HepG2 (cell line): Measurements from ENCODE around the gene LTK. TPM values are rescaled to one million over a fixed set of nuclear protein-coding genes. Genes with fewer than 3 reads are reported as not detected.

Source experiments
- IRF9 ChIP-seq: sonication (generic); formaldehyde crosslinking; IDR thresholded peaks from 2 replicates; pipeline ENCODE4 v1.8.0; 2022; ENCODE audit warnings: missing genetic modification reagents, mild to moderate bottlenecking, borderline replicate concordance
- RAD21 ChIP-seq: fragments of 450-650 bp; formaldehyde crosslinking; IDR thresholded peaks from 2 replicates; pipeline ENCODE4 v1.5.0; 2020; ENCODE audit warnings: mild to moderate bottlenecking
- REL ChIP-seq: sonication (generic); formaldehyde crosslinking; conservative IDR thresholded peaks from 2 replicates; pipeline ENCODE4 v1.8.0; 2022; ENCODE audit warnings: mild to moderate bottlenecking, missing genetic modification reagents, moderate library complexity
- RFX1 ChIP-seq: fragments of 450-650 bp; IDR thresholded peaks from 2 replicates; pipeline ENCODE4 v1.6.1; 2017
- ZHX2 ChIP-seq, 2 experiments: sonication (generic) in 1 of 2; formaldehyde crosslinking in 1 of 2; IDR thresholded peaks; 2 replicates each; pipeline versions ENCODE4 v1.6.1 to v1.9.0; 2014 to 2022; ENCODE audit warnings: antibody characterized with exemption in 1 of 2, borderline replicate concordance in 1 of 2, inconsistent platforms in 1 of 2, low read depth in 1 of 2, missing genetic modification reagents in 1 of 2
- ZNF317 ChIP-seq: sonication (generic); formaldehyde crosslinking; IDR thresholded peaks from 2 replicates; pipeline ENCODE4 v1.5.0; 2020; ENCODE audit warnings: mild to moderate bottlenecking, missing genetic modification reagents
- ZNF431 ChIP-seq: sonication (generic); formaldehyde crosslinking; IDR thresholded peaks from 2 replicates; pipeline ENCODE4 v1.9.0; 2022; ENCODE audit warnings: missing genetic modification reagents, low read depth, mild to moderate bottlenecking, borderline replicate concordance
- ZNF607 ChIP-seq: sonication (generic); formaldehyde crosslinking; IDR thresholded peaks from 2 replicates; pipeline ENCODE4 v1.5.1; 2020; ENCODE audit warnings: missing genetic modification reagents, mild to moderate bottlenecking, borderline replicate concordance
- ZNF75D ChIP-seq: sonication (generic); formaldehyde crosslinking; IDR thresholded peaks from 2 replicates; pipeline ENCODE4 v1.8.1; 2023; ENCODE audit warnings: missing genetic modification reagents, mild to moderate bottlenecking, borderline replicate concordance
- polyA plus RNA-seq, 8 experiments: library from polyadenylated mRNA; depleted of rRNA in 3 of 8; stranded (reverse) in 7 of 8; unstranded in 1 of 8; fragments of >200 nt; fragmentation: Illumina TruSeq in 4 of 8; extraction: Trizol in 4 of 8; gene quantifications; 2 replicates each; pipeline versions ENCODE4 v1.2.1 to v1.2.3, GENCODE V29; 2011 to 2016; ENCODE audit warnings: low read depth in 4 of 8, missing spikeins in 1 of 8, mixed read lengths in 1 of 8; ENCODE audit not compliant: insufficient read depth in 1 of 8
- total RNA-seq, 5 experiments: library from RNA; depleted of rRNA; stranded (reverse); fragments of >200 nt; fragmentation: Illumina TruSeq; extraction: Trizol; gene quantifications; 2 replicates each; pipeline ENCODE4 v1.2.3, GENCODE V29; 2016; ENCODE audit warnings: low read depth in 1 of 5
- TF ChIP-seq, protein P1 (sequence below): sonication (generic); formaldehyde crosslinking; IDR thresholded peaks from 2 replicates; pipeline ENCODE4 v1.4.0; 2020; ENCODE audit warnings: missing genetic modification reagents
- TF ChIP-seq, protein P2 (sequence below): sonication (generic); formaldehyde crosslinking; IDR thresholded peaks from 2 replicates; pipeline ENCODE4 v1.5.0; 2020; ENCODE audit warnings: mild to moderate bottlenecking, missing genetic modification reagents
- TF ChIP-seq, protein P3 (sequence below): sonication (generic); formaldehyde crosslinking; IDR thresholded peaks from 2 replicates; pipeline ENCODE4 v1.4.0; 2020; ENCODE audit warnings: low read depth, mild to moderate bottlenecking, missing genetic modification reagents

The LTK gene
- total and polyA plus RNA-seq, 2 of the 13 experiments (the other 11 are each of a cell fraction or from before 2014, with no cell fraction given), result 0.01 TPM; not detected in 1

DNA sequence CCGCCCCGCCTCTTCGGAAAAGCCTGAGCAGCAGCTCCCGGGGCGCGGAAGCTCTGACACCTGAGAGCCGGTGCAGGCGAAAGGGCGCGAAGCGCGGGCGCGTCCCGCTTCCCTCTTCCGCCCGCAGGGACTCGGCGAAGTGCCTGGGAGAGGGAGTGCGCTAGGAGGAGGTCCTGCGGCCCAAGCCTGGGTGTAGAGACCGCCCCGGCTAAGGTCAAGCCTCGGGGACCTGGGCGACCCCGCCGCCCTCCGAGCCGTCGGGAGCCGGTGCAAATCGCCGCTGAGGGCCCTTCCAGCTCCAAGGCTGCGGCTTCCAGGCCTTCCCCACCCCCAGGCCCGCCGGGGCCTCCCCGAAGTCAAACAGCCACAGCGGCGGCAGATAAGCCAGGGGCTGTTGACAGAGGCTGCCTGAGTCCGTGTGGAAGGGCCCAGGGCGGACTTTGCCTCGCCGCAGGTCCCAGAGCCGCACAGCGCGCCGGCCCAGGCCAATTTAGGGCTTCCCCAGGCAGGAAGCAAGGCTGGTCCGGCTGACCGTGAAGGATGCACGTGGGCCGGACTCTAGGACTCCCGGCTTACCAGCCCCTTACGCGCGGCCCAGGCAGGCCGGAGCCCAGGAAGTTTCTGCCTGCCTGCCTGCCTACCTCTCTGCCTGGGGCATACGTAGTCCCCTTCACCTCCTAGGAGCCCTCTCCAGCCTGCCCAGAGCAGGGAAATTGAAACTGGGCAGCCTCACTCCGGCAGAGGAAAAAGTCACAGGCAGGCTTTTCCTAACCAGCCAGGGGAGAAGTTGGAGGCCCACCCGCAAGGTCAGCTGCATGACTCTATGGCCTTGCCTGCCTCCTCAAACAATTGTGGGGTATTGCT lies 17.7 kb downstream of the LTK start (continued):
- peak; percentile 62 for TF ChIP-seq RAD21 (CRISPR knock-in tag)
- TF ChIP-seq, protein P1, sequence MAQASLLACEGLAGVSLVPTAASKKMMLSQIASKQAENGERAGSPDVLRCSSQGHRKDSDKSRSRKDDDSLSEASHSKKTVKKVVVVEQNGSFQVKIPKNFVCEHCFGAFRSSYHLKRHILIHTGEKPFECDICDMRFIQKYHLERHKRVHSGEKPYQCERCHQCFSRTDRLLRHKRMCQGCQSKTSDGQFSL (CRISPR knock-in tag), result 0 out of 2 replicates have a peak, but pooled peaks have one; percentile 60
- TF ChIP-seq ZHX2 (IDR thresholded peaks at IDR 0.05; ENCODE audit: low read depth), result no peak
- no peak for TF ChIP-seq ZHX2 (CRISPR knock-in tag; IDR thresholded peaks at IDR 0.05; ENCODE audit: borderline replicate concordance)
- TF ChIP-seq, protein P2, sequence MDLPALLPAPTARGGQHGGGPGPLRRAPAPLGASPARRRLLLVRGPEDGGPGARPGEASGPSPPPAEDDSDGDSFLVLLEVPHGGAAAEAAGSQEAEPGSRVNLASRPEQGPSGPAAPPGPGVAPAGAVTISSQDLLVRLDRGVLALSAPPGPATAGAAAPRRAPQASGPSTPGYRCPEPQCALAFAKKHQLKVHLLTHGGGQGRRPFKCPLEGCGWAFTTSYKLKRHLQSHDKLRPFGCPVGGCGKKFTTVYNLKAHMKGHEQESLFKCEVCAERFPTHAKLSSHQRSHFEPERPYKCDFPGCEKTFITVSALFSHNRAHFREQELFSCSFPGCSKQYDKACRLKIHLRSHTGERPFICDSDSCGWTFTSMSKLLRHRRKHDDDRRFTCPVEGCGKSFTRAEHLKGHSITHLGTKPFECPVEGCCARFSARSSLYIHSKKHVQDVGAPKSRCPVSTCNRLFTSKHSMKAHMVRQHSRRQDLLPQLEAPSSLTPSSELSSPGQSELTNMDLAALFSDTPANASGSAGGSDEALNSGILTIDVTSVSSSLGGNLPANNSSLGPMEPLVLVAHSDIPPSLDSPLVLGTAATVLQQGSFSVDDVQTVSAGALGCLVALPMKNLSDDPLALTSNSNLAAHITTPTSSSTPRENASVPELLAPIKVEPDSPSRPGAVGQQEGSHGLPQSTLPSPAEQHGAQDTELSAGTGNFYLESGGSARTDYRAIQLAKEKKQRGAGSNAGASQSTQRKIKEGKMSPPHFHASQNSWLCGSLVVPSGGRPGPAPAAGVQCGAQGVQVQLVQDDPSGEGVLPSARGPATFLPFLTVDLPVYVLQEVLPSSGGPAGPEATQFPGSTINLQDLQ (CRISPR knock-in tag), result peak; percentile 65; the same call in 1 of the 2 replicates
- TF ChIP-seq RFX1, result no peak
- peak; percentile 66; the same call in 1 of the 2 replicates for TF ChIP-seq ZNF431 (CRISPR knock-in tag)
- TF ChIP-seq, protein P3, sequence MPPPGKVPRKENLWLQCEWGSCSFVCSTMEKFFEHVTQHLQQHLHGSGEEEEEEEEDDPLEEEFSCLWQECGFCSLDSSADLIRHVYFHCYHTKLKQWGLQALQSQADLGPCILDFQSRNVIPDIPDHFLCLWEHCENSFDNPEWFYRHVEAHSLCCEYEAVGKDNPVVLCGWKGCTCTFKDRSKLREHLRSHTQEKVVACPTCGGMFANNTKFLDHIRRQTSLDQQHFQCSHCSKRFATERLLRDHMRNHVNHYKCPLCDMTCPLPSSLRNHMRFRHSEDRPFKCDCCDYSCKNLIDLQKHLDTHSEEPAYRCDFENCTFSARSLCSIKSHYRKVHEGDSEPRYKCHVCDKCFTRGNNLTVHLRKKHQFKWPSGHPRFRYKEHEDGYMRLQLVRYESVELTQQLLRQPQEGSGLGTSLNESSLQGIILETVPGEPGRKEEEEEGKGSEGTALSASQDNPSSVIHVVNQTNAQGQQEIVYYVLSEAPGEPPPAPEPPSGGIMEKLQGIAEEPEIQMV (CRISPR knock-in tag), result 0 out of 2 replicates have a peak, but pooled peaks have one; percentile 50
- TF ChIP-seq ZNF75D, result peak; percentile 63; the same call in 1 of the 2 replicates
- TF ChIP-seq ZNF317 (CRISPR knock-in tag), result peak; percentile 81
- TF ChIP-seq IRF9 (CRISPR knock-in tag), result peak; percentile 93; the same call in 1 of the 2 replicates
- peak; percentile 57; the same call in 1 of the 2 replicates for TF ChIP-seq REL
- TF ChIP-seq ZNF607 (CRISPR knock-in tag), result peak; percentile 73; the same call in 1 of the 2 replicates
